A549 (cell line): ENCODE measurements around the gene KIAA2012. TPM values are rescaled to one million over a fixed set of nuclear protein-coding genes. Genes with fewer than 3 reads are reported as not detected.

Experiments
- ATAC-seq, 2 experiments: fragments of 200-7000 bp in 1 of 2; fragments of >200 bp in 1 of 2; cut with Nextera tagmentation in 1 of 2; cut with Tn5 transposase in 1 of 2; 3 replicates each; pipeline versions ENCODE4 v1.8.0 to v1.9.1; 2018 to 2020; ENCODE audit warnings: mild to moderate bottlenecking in 1 of 2, moderate library complexity in 1 of 2
- CTCF ChIA-PET: fragments of 300-600 bp; sonication (Branson Sonifier 250); formaldehyde crosslinking; extraction: SDS; loops from one replicate; lab custom pipeline; 2021; ENCODE audit warnings: antibody characterized with exemption, inconsistent platforms; lab: Yijun Ruan, JAX
- POLR2A ChIA-PET: fragments of 350-600 bp; formaldehyde crosslinking; extraction: SDS; loops from one replicate; lab custom pipeline; 2021; ENCODE audit warnings: antibody characterized with exemption, inconsistent platforms; lab: Yijun Ruan, JAX
- DNase-seq, 2 experiments: peaks; one replicate each; pipeline versions ENCODE4 v3.0.0 to v3.0.0-alpha.2; 2011 to 2016; ENCODE audit warnings: low read depth in 1 of 2, low spot score in 1 of 2
- FAIRE-seq: peaks from 2 replicates; lab custom pipeline; 2011; peaks lifted over from hg19 to GRCh38; lab: Jason Lieb, UNC
- H3K27ac ChIP-seq, 2 experiments: fragments of >200 bp; sonication (Bioruptor Twin); formaldehyde crosslinking; 3 replicates each; pipeline ENCODE4 v1.5.1; 2016 to 2017
- H3K4me1 ChIP-seq: fragments of >200 bp; sonication (Bioruptor Twin); formaldehyde crosslinking; 3 replicates; pipeline ENCODE4 v1.6.1; 2016
- H3K4me2 ChIP-seq: fragments of >200 bp; sonication (Bioruptor Twin); formaldehyde crosslinking; 3 replicates; pipeline ENCODE4 v1.6.1; 2016
- H3K4me3 ChIP-seq: fragments of >200 bp; sonication (Bioruptor Twin); formaldehyde crosslinking; 3 replicates; pipeline ENCODE4 v1.5.1; 2016
- H3K9me3 ChIP-seq: fragments of >200 bp; sonication (Bioruptor Twin); formaldehyde crosslinking; 3 replicates; pipeline ENCODE4 v1.6.1; 2016
- BHLHE40 ChIP-seq: IDR thresholded peaks from 2 replicates; pipeline ENCODE4 v1.6.1; 2012; ENCODE audit warnings: low read depth, low read length, inconsistent platforms
- CHD2 ChIP-seq: fragments of 150-350 bp; IDR thresholded peaks from 2 replicates; pipeline ENCODE4 v1.6.1; 2014; ENCODE audit warnings: low read length; ENCODE audit not compliant: partially characterized antibody
- CTCF ChIP-seq: fragments of >200 bp; sonication (Bioruptor Twin); formaldehyde crosslinking; IDR thresholded peaks from 3 replicates; pipeline ENCODE4 v1.5.1; 2016
- ESRRA ChIP-seq: fragments of 150-350 bp; IDR thresholded peaks from 2 replicates; pipeline ENCODE4 v1.6.1; 2014; ENCODE audit warnings: mild to moderate bottlenecking, low read length, borderline replicate concordance
- FOXS1 ChIP-seq: fragments of 250-450 bp; sonication (Bioruptor Pico); IDR thresholded peaks from 2 replicates; pipeline ENCODE4 v1.5.0; 2020; ENCODE audit warnings: mild to moderate bottlenecking, moderate library complexity
- GATA3 ChIP-seq: IDR thresholded peaks from 2 replicates; pipeline ENCODE4 v1.6.1; 2012; ENCODE audit warnings: borderline replicate concordance
- HEYL ChIP-seq: fragments of 250-450 bp; sonication (Bioruptor Pico); IDR thresholded peaks from 2 replicates; pipeline ENCODE4 v1.8.0; 2021; ENCODE audit warnings: mild to moderate bottlenecking, moderate library complexity
- HMGXB4 ChIP-seq: fragments of 250-450 bp; sonication (Bioruptor Pico); IDR thresholded peaks from 2 replicates; pipeline ENCODE4 v1.5.0; 2021; ENCODE audit warnings: mild to moderate bottlenecking, moderate library complexity, borderline replicate concordance
- HOXA7 ChIP-seq: fragments of 250-450 bp; sonication (Bioruptor Pico); IDR thresholded peaks from 2 replicates; pipeline ENCODE4 v1.5.0; 2020; ENCODE audit warnings: mild to moderate bottlenecking, moderate library complexity
- HOXB5 ChIP-seq: fragments of 250-450 bp; sonication (Bioruptor Pico); IDR thresholded peaks from 2 replicates; pipeline ENCODE4 v1.5.0; 2020; ENCODE audit warnings: mild to moderate bottlenecking, moderate library complexity
- MAX ChIP-seq: IDR thresholded peaks from 2 replicates; pipeline ENCODE4 v1.6.1; 2012
- MAZ ChIP-seq: fragments of 150-350 bp; IDR thresholded peaks from 2 replicates; pipeline ENCODE4 v1.6.1; 2014; ENCODE audit warnings: antibody characterized with exemption, low read depth, low read length, borderline replicate concordance
- NPAS2 ChIP-seq: fragments of 250-450 bp; sonication (Bioruptor Pico); IDR thresholded peaks from 2 replicates; pipeline ENCODE4 v1.8.0; 2022; ENCODE audit warnings: mild to moderate bottlenecking, moderate library complexity, borderline replicate concordance
- POLR2AphosphoS2 ChIP-seq: conservative IDR thresholded peaks from 2 replicates; pipeline ENCODE4 v1.6.1; 2012; ENCODE audit warnings: low read length, improper control_type of control experiment, inconsistent platforms
- REST ChIP-seq: fragments of 200-600 bp; sonication (generic); IDR thresholded peaks from 2 replicates; pipeline ENCODE4 v1.6.1; 2016; ENCODE audit warnings: antibody characterized with exemption, mild to moderate bottlenecking, moderate library complexity
- RFX5 ChIP-seq: fragments of 450-650 bp; IDR thresholded peaks from 2 replicates; pipeline ENCODE4 v1.7.1; 2014; ENCODE audit warnings: antibody characterized with exemption, mild to moderate bottlenecking, moderate library complexity
- RNF2 ChIP-seq: fragments of 200-600 bp; sonication (generic); IDR thresholded peaks from 2 replicates; pipeline ENCODE4 v1.6.1; 2016; ENCODE audit warnings: low read depth, mild to moderate bottlenecking, antibody characterized with exemption, moderate library complexity, borderline replicate concordance
- ZFP36 ChIP-seq: fragments of 450-650 bp; IDR thresholded peaks from 2 replicates; pipeline ENCODE4 v1.6.1; 2014; ENCODE audit warnings: borderline replicate concordance; ENCODE audit not compliant: partially characterized antibody
- ZNF302 ChIP-seq: fragments of 250-450 bp; sonication (Bioruptor Pico); IDR thresholded peaks from 2 replicates; pipeline ENCODE4 v1.9.0; 2021; ENCODE audit warnings: inconsistent platforms, mild to moderate bottlenecking, moderate library complexity
- WGBS: methylation state at CpG from one replicate; pipeline ENCODE4 v1.1.6; 2017; ENCODE audit errors: missing lambda C conversion rate; 5-methylcytosine and 5-hydroxymethylcytosine counted together
- polyA plus RNA-seq, 4 experiments: library from polyadenylated mRNA; depleted of rRNA in 3 of 4; stranded (reverse); fragments of >200 nt; fragmentation: RNase III in 1 of 4; extraction: RNeasy Plus Mini Kit Qiagen cat#74134 plus additional on column Dnase treatment in 1 of 4; gene quantifications; 2 replicates in 3 of 4; 3 replicates in 1 of 4; pipeline ENCODE4 v1.2.3, GENCODE V29; 2011 to 2017

Gene KIAA2012
- polyA plus RNA-seq, 2 of the 4 experiments (the other 2 are of a cell fraction): 0.01 to 0.04 TPM

GRCh38 chr2:202154613-202155012 lies 81.6 kb downstream of the KIAA2012 start:
- Histone ChIP-seq H3K9me3 (no peaks in the 10 kb centered on the region), H3K27ac (no peak overlapping the region), H3K4me3 (no peak overlapping the region), H3K4me2 (no peak overlapping the region), H3K4me1 (no peaks in the 10 kb centered on the region)
- ATAC-seq (no peak), DNase-seq (no peak), FAIRE-seq (no peak)
- CTCF ChIA-PET: interaction anchor here (0.6 to 4.1 kb wide), 6 partner anchors 17 to 294 kb away, joined by 3 to 16 read pairs (median 6); no protein-coding TSS in a partner anchor
- no peak for TF ChIP-seq HMGXB4 (CRISPR knock-in tag)
- no peak for TF ChIP-seq POLR2AphosphoS2
- no peak for TF ChIP-seq GATA3
- TF ChIP-seq FOXS1: no peak
- TF ChIP-seq ZFP36: no peak
- TF ChIP-seq RNF2: no peak
- TF ChIP-seq REST: no peak
- no peak for TF ChIP-seq HEYL (CRISPR knock-in tag)
- no peak for TF ChIP-seq HOXA7 (CRISPR knock-in tag)
- TF ChIP-seq HOXB5 (CRISPR knock-in tag): no peak
- no peak for TF ChIP-seq MAX
- TF ChIP-seq MAZ: no peak
- no peak for TF ChIP-seq CTCF
- no peak for TF ChIP-seq BHLHE40
- no peak for TF ChIP-seq NPAS2 (CRISPR knock-in tag)
- TF ChIP-seq CHD2: no peak
- TF ChIP-seq ZNF302: no peak
- no peak for TF ChIP-seq RFX5
- TF ChIP-seq ESRRA: no peak
- POLR2A ChIA-PET: no interaction called here
- WGBS: 88% methylated on average over 9 of the region's 9 CpGs
